Caco-2 (cell line): Measurements from ENCODE around the gene ITGB8. TPM values are rescaled to one million over a fixed set of nuclear protein-coding genes. Genes with fewer than 3 reads are reported as not detected.

Source experiments
- BruUV-seq: library from RNA; stranded (reverse); fragments of 400-500 nt; replicated peaks from 2 replicates; lab custom pipeline; 2021; lab: Mats Ljungman, UMichigan
- CTCF ChIA-PET: fragments of 300-600 bp; sonication (Branson Sonifier 250); formaldehyde crosslinking; loops from one replicate; lab custom pipeline; 2022; ENCODE audit warnings: antibody characterized with exemption; lab: Charles Lee
- POLR2A ChIA-PET: fragments of 300-600 bp; sonication (Branson Sonifier 250); formaldehyde crosslinking; loops from one replicate; lab custom pipeline; 2022; ENCODE audit warnings: antibody characterized with exemption; lab: Charles Lee
- DNase-seq, 2 experiments: peaks; one replicate each; pipeline versions ENCODE4 v3.0.0 to v3.0.0-alpha.2; 2020 to 2022
- H3K27me3 ChIP-seq: replicated peaks from 2 replicates; pipeline ENCODE4 v1.6.0; 2011; ENCODE audit warnings: low read length; ENCODE audit not compliant: control insufficient read depth, insufficient read depth
- H3K36me3 ChIP-seq: 2 replicates; pipeline ENCODE4 v1.5.1; 2011; ENCODE audit warnings: low read length; ENCODE audit not compliant: control insufficient read depth, insufficient read depth
- H3K4me1 ChIP-seq: fragments of 250-450 bp; sonication (Bioruptor Pico); 2 replicates; pipeline ENCODE4 v1.5.1; 2020; ENCODE audit warnings: mild to moderate bottlenecking
- H3K4me3 ChIP-seq: 2 replicates; pipeline ENCODE4 v1.5.1; 2011; ENCODE audit warnings: low read depth, mild to moderate bottlenecking, control low read depth, low read length
- H3K9me3 ChIP-seq: fragments of 250-450 bp; sonication (Bioruptor Pico); 2 replicates; pipeline ENCODE4 v1.5.1; 2020; ENCODE audit warnings: mild to moderate bottlenecking, moderate library complexity
- H3K27ac Mint-ChIP-seq: one replicate; pipeline ENCODE4 v1.8.0; 2022; ENCODE audit warnings: mixed read lengths; ENCODE audit not compliant: unreplicated experiment
- H3K27me3 Mint-ChIP-seq: one replicate; pipeline ENCODE4 v1.8.0; 2022; ENCODE audit warnings: mixed read lengths; ENCODE audit not compliant: insufficient read depth, unreplicated experiment
- H3K36me3 Mint-ChIP-seq: one replicate; pipeline ENCODE4 v1.8.0; 2022; ENCODE audit warnings: mild to moderate bottlenecking, mixed read lengths; ENCODE audit not compliant: insufficient read depth, unreplicated experiment
- H3K4me1 Mint-ChIP-seq: one replicate; pipeline ENCODE4 v1.8.0; 2022; ENCODE audit warnings: low read depth, mixed read lengths; ENCODE audit not compliant: unreplicated experiment
- H3K4me3 Mint-ChIP-seq: one replicate; pipeline ENCODE4 v1.8.0; 2022; ENCODE audit warnings: mild to moderate bottlenecking, moderate library complexity, mixed read lengths; ENCODE audit not compliant: unreplicated experiment
- H3K9me3 Mint-ChIP-seq: one replicate; pipeline ENCODE4 v1.8.0; 2022; ENCODE audit warnings: mixed read lengths; ENCODE audit not compliant: unreplicated experiment
- intact Hi-C: fragments of 100-400 bp; cut with micrococcal nuclease; formaldehyde crosslinking; loops from one replicate; pipeline ENCODE4 v1.10.0; 2022; ENCODE audit not compliant: unreplicated experiment
- total RNA-seq: library from RNA; stranded (reverse); gene quantifications from 2 replicates; pipeline ENCODE4 v1.2.3, GENCODE V29; 2022
- TF ChIP-seq, protein P1 (sequence below), 2 experiments: fragments of 200-600 bp in 1 of 2; IDR thresholded peaks; 1 replicate in 1 of 2; 2 replicates in 1 of 2; pipeline versions ENCODE4 v1.5.1 to v1.8.0; 2011 to 2022; ENCODE audit warnings: antibody characterized with exemption in 1 of 2, control low read depth in 1 of 2, inconsistent platforms in 1 of 2, low read depth in 1 of 2, low read length in 1 of 2, mild to moderate bottlenecking in 1 of 2, moderate library complexity in 1 of 2; ENCODE audit not compliant: insufficient read depth in 1 of 2, severe bottlenecking in 1 of 2, unreplicated experiment in 1 of 2

The ITGB8 gene
- total RNA-seq, 1 experiment from 2014 or later = 3.2 TPM

DNA sequence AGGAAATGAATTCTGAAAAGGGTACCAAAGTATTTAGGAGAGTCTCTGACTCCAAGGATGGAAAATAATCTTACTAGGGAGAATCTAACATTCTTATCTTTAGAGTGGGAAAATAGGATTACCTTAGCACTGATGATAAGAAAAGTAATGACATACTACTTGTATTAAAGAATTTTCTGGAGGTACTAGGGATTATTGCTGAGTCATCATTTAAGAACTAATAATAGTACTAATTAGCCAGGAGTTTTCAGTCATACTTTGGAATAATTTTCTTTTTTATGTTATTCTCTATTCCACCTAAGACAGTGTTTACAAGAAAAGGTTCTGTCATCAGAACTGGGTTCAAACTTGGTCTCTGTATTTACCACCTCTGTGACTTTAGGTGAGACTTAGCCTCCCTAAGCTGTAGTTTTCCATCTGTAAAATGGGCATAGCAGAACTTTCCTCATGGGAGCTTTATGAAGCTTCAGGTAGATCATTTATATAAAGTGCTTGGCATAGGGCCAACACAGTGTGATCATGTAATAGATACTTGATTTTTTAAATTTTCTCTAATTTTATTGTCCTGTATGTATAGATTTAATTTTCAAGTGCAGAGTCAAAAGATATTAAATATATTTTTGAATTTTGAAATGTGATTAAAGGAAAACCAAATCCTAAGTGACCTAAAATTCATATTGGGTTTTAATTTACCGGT is 20.4 kb downstream of the ITGB8 start:
- Mint-ChIP-seq H3K27ac (no peak overlapping the region), H3K36me3 (no peaks in the 10 kb centered on the region), H3K4me1 (peaks cover 10% of the 10 kb centered on the region), H3K9me3 (no peaks in the 10 kb centered on the region), H3K27me3 (no peaks in the 10 kb centered on the region), H3K4me3 (no peak overlapping the region)
- Histone ChIP-seq H3K9me3 (no peaks in the 10 kb centered on the region), H3K36me3 (no peaks in the 10 kb centered on the region), H3K27me3 (no peaks in the 10 kb centered on the region), H3K4me3 (no peak overlapping the region), H3K4me1 (peaks cover 13% of the 10 kb centered on the region; the same call in 1 of the 2 replicates)
- BruUV-seq = no TSS peak
- POLR2A ChIA-PET = no interaction called here
- TF ChIP-seq, protein P1, sequence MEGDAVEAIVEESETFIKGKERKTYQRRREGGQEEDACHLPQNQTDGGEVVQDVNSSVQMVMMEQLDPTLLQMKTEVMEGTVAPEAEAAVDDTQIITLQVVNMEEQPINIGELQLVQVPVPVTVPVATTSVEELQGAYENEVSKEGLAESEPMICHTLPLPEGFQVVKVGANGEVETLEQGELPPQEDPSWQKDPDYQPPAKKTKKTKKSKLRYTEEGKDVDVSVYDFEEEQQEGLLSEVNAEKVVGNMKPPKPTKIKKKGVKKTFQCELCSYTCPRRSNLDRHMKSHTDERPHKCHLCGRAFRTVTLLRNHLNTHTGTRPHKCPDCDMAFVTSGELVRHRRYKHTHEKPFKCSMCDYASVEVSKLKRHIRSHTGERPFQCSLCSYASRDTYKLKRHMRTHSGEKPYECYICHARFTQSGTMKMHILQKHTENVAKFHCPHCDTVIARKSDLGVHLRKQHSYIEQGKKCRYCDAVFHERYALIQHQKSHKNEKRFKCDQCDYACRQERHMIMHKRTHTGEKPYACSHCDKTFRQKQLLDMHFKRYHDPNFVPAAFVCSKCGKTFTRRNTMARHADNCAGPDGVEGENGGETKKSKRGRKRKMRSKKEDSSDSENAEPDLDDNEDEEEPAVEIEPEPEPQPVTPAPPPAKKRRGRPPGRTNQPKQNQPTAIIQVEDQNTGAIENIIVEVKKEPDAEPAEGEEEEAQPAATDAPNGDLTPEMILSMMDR (IDR thresholded peaks at IDR 0.05; ENCODE audit: insufficient read depth in 1 of 2, low read depth in 1 of 2, low read length in 1 of 2, severe bottlenecking in 1 of 2, unreplicated experiment in 1 of 2) = no peak
- DNase-seq = no peak
- intact Hi-C loops = no loop called here
- CTCF ChIA-PET = interaction anchor here (0.9 kb wide), 1 partner anchor 188 kb away, joined by 3 read pairs; no protein-coding TSS in a partner anchor

DNA sequence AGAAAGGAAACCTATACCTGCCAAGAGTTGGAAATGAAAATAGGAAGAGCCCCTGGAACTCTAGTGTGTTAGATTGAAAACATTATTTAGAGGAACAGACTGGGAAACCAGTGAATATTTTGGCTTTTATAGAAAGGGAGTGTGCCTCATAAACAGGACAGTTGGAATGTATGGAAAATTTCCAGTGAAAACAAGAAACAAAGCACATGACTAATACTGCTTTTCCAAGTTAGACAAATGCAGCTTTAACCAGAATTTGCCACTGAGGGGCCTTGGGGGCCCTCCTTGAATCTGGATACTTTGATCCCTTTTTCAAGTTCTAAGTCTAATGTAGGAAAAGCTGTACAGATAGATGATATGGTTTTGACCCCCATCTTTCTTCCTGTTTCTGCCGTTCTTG is 21.2 kb downstream of the ITGB8 start:
- CTCF ChIA-PET = no interaction called here
- Mint-ChIP-seq H3K27me3 (no peaks in the 10 kb centered on the region), H3K4me1 (peaks cover 10% of the 10 kb centered on the region), H3K9me3 (no peaks in the 10 kb centered on the region), H3K36me3 (no peaks in the 10 kb centered on the region), H3K4me3 (no peak overlapping the region), H3K27ac (no peak overlapping the region)
- DNase-seq = no peak
- Histone ChIP-seq H3K4me1 (peaks cover 13% of the 10 kb centered on the region; the same call in 1 of the 2 replicates), H3K36me3 (no peaks in the 10 kb centered on the region), H3K27me3 (no peaks in the 10 kb centered on the region), H3K9me3 (no peaks in the 10 kb centered on the region), H3K4me3 (no peak overlapping the region)
- POLR2A ChIA-PET = no interaction called here
- intact Hi-C loops = no loop called here
- TF ChIP-seq, protein P1 (IDR thresholded peaks at IDR 0.05; ENCODE audit: insufficient read depth in 1 of 2, low read depth in 1 of 2, low read length in 1 of 2, severe bottlenecking in 1 of 2, unreplicated experiment in 1 of 2) = no peak
- BruUV-seq = no TSS peak

DNA sequence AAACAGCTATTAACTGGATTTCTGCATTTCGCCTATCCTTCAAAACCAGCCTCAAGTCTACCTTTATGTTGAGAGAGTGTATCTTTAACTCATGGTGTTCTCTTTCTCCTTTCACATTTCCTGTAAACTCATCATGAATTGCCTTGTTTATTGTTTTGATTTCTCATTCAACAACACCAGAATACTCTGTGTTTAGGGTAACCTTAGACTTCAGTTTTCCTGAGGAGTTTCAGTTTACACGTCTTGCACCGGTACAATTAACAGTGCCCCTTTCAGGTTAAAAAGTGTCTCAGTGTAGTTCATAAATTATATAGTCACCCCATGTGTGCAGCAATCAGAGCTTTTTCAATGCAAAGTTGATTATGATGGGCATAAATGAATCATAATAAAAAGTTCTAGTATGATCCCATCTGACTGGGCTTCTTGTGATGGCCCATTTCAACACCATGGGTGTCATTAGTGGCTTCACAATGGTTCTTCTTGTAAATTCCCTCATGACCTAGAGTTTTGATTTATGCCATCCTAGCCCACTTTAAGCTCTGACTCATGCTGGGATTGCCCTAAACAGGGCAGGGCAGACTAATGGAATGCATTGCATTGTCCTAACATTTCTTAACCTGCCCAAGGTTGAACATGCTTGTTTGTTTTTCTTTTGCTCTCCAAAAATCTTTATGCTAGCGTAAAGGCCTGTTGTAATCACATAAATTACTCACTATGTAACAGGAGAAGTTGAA is 22.0 kb downstream of the ITGB8 start:
- Mint-ChIP-seq H3K27me3 (no peaks in the 10 kb centered on the region), H3K4me1 (peaks cover 10% of the 10 kb centered on the region), H3K4me3 (no peak overlapping the region), H3K36me3 (no peaks in the 10 kb centered on the region), H3K27ac (peak overlapping the region; percentile 50), H3K9me3 (no peaks in the 10 kb centered on the region)
- BruUV-seq = no TSS peak
- H3K27me3 ChIP-seq = no peaks in the 10 kb centered on the region
- no peaks in the 10 kb centered on the region for H3K9me3 ChIP-seq
- CTCF ChIA-PET = no interaction called here
- POLR2A ChIA-PET = no interaction called here
- peak; percentile 31 to 43 for DNase-seq
- peaks cover 13% of the 10 kb centered on the region; the same call in 1 of the 2 replicates for H3K4me1 ChIP-seq
- H3K4me3 ChIP-seq = no peak overlapping the region
- TF ChIP-seq, protein P1 (IDR thresholded peaks at IDR 0.05; ENCODE audit: insufficient read depth in 1 of 2, low read depth in 1 of 2, low read length in 1 of 2, severe bottlenecking in 1 of 2, unreplicated experiment in 1 of 2) = no peak
- no peaks in the 10 kb centered on the region for H3K36me3 ChIP-seq
- intact Hi-C loops = no loop called here
